ENCODE data around the gene PITX1. TPM values are rescaled to one million over a fixed set of nuclear protein-coding genes. Genes with fewer than 3 reads are reported as not detected.

Gene PITX1
- total and polyA plus RNA-seq, 7 experiments from 2014 or later = 0.17 TPM; not detected in 6

DNA sequence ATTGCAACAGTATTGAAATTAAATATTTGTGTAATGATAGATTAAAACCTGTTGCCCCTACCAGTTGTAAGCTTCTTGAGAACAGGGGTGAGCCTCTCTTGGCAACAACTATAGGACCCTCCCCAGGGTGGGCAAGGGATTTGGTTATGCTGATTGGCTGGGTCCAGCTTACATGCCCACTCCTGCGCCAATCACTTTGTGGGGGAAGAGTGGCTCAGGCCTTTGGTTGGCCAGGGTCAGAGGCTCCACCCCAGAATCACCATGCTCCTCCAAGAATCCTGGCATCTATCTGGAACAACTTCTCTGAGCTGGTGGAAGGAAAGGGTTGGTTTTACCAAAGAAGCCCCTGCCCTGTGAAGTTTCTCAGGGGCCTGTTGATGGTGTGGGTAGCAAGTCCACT lies 8.6 kb upstream of the PITX1 start:
- DNase-seq = no peak
- Mint-ChIP-seq H3K4me1 (peaks cover 0 to 21% (median 8%) of the 10 kb centered on the region in 7 donors), H3K9me3 (peaks cover 0 to 4% (median 0%) of the 10 kb centered on the region in 11 donors), H3K4me3 (no peak overlapping the region), H3K27me3 (peaks cover 62 to 82% (median 79%) of the 10 kb centered on the region in 5 donors), H3K27ac (no peak overlapping the region), H3K36me3 (no peaks in the 10 kb centered on the region)
- ChIA-PET POLR2A (no interaction called here), CTCF (no interaction called here)
- Histone ChIP-seq H3K36me3 (ENCODE audit: control insufficient read depth in 2 of 3, insufficient read depth in 3 of 3, low read length in 3 of 3) (no peaks in the 10 kb centered on the region), H3K4me1 (ENCODE audit: control insufficient read depth in 2 of 2, insufficient read depth in 2 of 2, low read length in 2 of 2) (no peaks in the 10 kb centered on the region), H3K27ac (ENCODE audit: low read depth, low read length) (no peak overlapping the region), H3K4me3 (ENCODE audit: low read length) (no peak overlapping the region), H3K9me3 (ENCODE audit: control insufficient read depth in 2 of 3, low read length in 3 of 3) (no peaks in the 10 kb centered on the region), H3K27me3 (ENCODE audit: control insufficient read depth in 2 of 2, insufficient read depth in 2 of 2, low read length in 2 of 2) (peaks cover 7 to 16% of the 10 kb centered on the region in 2 donors)
- intact Hi-C loops (cut with micrococcal nuclease) = no loop called here
- ATAC-seq = no peak

DNA sequence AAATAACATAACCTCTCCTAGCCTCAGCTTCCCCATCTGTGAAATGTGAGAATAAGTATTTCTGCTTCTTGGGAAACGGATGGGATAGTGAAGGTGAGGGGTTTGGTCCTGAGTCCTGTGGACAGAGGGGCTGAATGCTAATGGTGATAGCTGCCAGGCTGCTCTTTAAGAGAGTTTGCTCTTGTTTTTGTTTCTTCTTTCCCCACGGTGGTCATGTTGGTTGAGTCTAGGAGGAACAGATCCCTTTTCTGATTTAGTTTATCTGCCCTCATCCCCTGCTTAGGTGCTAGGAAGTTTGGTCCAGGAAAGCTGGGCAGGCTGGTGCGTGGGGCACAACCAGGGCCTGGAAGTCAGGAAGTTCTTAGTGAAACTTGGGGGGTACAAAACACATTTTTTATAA lies 7.7 kb upstream of the PITX1 start:
- Histone ChIP-seq H3K27ac (ENCODE audit: low read depth, low read length) (no peak overlapping the region), H3K36me3 (ENCODE audit: control insufficient read depth in 2 of 3, insufficient read depth in 3 of 3, low read length in 3 of 3) (no peaks in the 10 kb centered on the region), H3K4me3 (ENCODE audit: low read length) (no peak overlapping the region), H3K9me3 (ENCODE audit: control insufficient read depth in 2 of 3, low read length in 3 of 3) (no peaks in the 10 kb centered on the region), H3K27me3 (ENCODE audit: control insufficient read depth in 2 of 2, insufficient read depth in 2 of 2, low read length in 2 of 2) (peaks cover 7 to 19% of the 10 kb centered on the region in 2 donors), H3K4me1 (ENCODE audit: control insufficient read depth in 2 of 2, insufficient read depth in 2 of 2, low read length in 2 of 2) (no peaks in the 10 kb centered on the region)
- peak overlapping the region in 6 of 10 donors; percentile 2 to 76 (median 22) for H3K4me3 Mint-ChIP-seq
- ATAC-seq (no peak), DNase-seq (no peak)
- POLR2A ChIA-PET = no interaction called here
- intact Hi-C loops (cut with micrococcal nuclease) = no loop called here
- CTCF ChIA-PET = no interaction called here
- H3K4me1 Mint-ChIP-seq = peaks cover 0 to 21% (median 8%) of the 10 kb centered on the region in 7 donors
- peaks cover 0 to 4% (median 0%) of the 10 kb centered on the region in 11 donors for H3K9me3 Mint-ChIP-seq
- no peak overlapping the region for H3K27ac Mint-ChIP-seq
- no peaks in the 10 kb centered on the region for H3K36me3 Mint-ChIP-seq
- peaks cover 64 to 84% (median 77%) of the 10 kb centered on the region in 5 donors for H3K27me3 Mint-ChIP-seq

DNA sequence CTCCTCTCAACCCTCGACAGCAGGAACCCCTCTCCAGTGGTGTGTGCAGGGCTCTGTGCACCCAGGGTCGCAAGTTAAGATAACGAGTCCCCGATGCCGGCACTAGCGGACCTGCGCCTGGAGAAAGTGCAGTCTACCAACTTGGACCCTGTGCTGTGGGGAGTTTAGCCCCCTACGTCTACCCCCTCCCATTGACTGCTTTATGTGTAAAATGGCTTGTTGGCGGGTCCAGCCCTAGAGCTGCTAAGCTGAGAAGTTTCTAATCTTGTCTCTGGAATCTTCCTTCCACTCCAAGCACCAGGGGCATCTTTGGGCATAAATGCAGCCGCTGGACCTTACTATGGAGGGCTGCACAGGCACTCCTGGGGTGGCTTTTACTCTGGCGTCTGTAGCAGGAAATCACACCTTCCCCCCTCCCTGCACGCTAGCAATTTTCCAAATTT lies 7.1 kb upstream of the PITX1 start:
- no peak overlapping the region for H3K27ac ChIP-seq (ENCODE audit: low read depth, low read length)
- no peak for DNase-seq
- H3K4me3 Mint-ChIP-seq = peak overlapping the region in 8 of 10 donors; percentile 5 to 76 (median 36)
- no peaks in the 10 kb centered on the region for H3K36me3 Mint-ChIP-seq
- peaks cover 64 to 84% (median 77%) of the 10 kb centered on the region in 5 donors for H3K27me3 Mint-ChIP-seq
- H3K9me3 Mint-ChIP-seq = peaks cover 0 to 4% (median 0%) of the 10 kb centered on the region in 11 donors
- H3K4me1 Mint-ChIP-seq = peaks cover 0 to 21% (median 8%) of the 10 kb centered on the region in 7 donors
- H3K27me3 ChIP-seq (ENCODE audit: control insufficient read depth in 2 of 2, insufficient read depth in 2 of 2, low read length in 2 of 2) = peaks cover 7 to 19% of the 10 kb centered on the region in 2 donors
- no peaks in the 10 kb centered on the region for H3K36me3 ChIP-seq (ENCODE audit: control insufficient read depth in 2 of 3, insufficient read depth in 3 of 3, low read length in 3 of 3)
- H3K4me3 ChIP-seq (ENCODE audit: low read length) = no peak overlapping the region
- intact Hi-C loops (cut with micrococcal nuclease) = no loop called here
- H3K4me1 ChIP-seq (ENCODE audit: control insufficient read depth in 2 of 2, insufficient read depth in 2 of 2, low read length in 2 of 2) = no peaks in the 10 kb centered on the region
- H3K27ac Mint-ChIP-seq = no peak overlapping the region
- H3K9me3 ChIP-seq (ENCODE audit: control insufficient read depth in 2 of 3, low read length in 3 of 3) = no peaks in the 10 kb centered on the region
- ChIA-PET POLR2A (no interaction called here), CTCF (no interaction called here)
- ATAC-seq = no peak

DNA sequence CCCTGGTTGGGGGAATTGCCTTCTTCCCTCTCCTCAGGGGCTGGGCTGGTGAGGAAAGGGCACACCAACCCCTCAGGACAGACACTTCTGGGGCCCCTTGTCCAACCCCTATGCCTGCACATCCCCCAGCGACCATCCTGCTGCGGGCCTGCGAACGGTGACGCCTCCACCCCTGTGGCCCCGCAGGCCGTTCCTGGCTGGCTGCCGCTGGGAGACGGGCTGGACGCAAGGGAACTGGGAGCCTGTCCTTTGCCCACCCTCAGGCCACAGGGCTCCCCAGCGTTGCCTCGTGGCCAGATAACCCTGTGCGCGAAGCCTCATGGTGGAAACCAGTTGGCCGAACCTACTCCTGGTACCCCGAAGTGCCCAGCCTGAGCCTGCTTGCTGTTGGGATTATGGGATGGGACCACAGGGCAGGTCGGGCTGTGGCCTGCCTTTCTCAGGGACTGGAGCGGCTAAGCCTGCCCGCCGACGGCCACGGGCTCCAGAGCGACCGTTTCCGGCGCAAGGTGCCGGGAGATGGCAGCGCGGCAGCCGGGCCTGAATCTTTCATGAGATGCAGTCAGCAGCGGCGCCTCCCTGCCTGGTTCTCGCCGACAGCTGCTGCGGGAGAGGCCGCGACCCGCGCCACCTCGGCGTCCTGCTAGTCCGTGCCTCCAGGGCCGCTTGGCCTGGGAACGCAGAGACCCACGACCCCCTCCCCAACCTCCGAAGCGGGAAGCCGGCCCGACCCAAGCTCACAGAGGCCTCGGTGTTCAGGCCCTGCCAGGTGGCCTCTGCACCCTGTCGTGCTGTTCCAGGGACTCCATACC lies 6.5 kb upstream of the PITX1 start:
- peaks cover 0 to 21% (median 8%) of the 10 kb centered on the region in 7 donors for H3K4me1 Mint-ChIP-seq
- Histone ChIP-seq H3K27ac (ENCODE audit: low read depth, low read length) (no peak overlapping the region), H3K9me3 (ENCODE audit: control insufficient read depth in 2 of 3, low read length in 3 of 3) (no peaks in the 10 kb centered on the region), H3K36me3 (ENCODE audit: control insufficient read depth in 2 of 3, insufficient read depth in 3 of 3, low read length in 3 of 3) (no peaks in the 10 kb centered on the region), H3K4me1 (ENCODE audit: control insufficient read depth in 2 of 2, insufficient read depth in 2 of 2, low read length in 2 of 2) (no peaks in the 10 kb centered on the region), H3K27me3 (ENCODE audit: control insufficient read depth in 2 of 2, insufficient read depth in 2 of 2, low read length in 2 of 2) (peaks cover 7 to 19% of the 10 kb centered on the region in 2 donors), H3K4me3 (ENCODE audit: low read length) (no peak overlapping the region)
- H3K9me3 Mint-ChIP-seq = peaks cover 0 to 4% (median 0%) of the 10 kb centered on the region in 11 donors
- ChIA-PET POLR2A (no interaction called here), CTCF (no interaction called here)
- ATAC-seq (no peak), DNase-seq (no peak)
- no peak overlapping the region for H3K27ac Mint-ChIP-seq
- H3K4me3 Mint-ChIP-seq = peak overlapping the region in 8 of 10 donors; percentile 1 to 76 (median 39)
- intact Hi-C loops (cut with micrococcal nuclease) = no loop called here
- no peaks in the 10 kb centered on the region for H3K36me3 Mint-ChIP-seq
- peaks cover 66 to 89% (median 76%) of the 10 kb centered on the region in 5 donors for H3K27me3 Mint-ChIP-seq

DNA sequence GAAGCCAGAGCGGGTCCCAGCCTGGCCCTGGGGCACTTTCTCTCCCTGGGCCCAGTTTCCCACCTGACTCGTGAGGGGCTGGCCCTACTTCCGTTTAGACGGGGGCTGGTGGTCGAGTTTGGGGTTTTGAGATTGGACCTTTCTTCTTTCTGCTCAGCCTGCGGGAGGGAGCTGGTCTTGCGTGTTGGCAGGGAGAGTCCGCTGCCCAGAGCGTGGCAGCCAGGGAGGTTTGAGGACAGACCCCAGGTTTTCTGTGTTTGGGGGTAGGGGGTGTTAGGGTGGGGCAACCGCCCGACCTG lies 6.0 kb upstream of the PITX1 start:
- H3K27me3 ChIP-seq (ENCODE audit: control insufficient read depth in 2 of 2, insufficient read depth in 2 of 2, low read length in 2 of 2) = peaks cover 7 to 19% of the 10 kb centered on the region in 2 donors
- H3K27me3 Mint-ChIP-seq = peaks cover 70 to 89% (median 75%) of the 10 kb centered on the region in 5 donors
- intact Hi-C loops (cut with micrococcal nuclease) = no loop called here

DNA sequence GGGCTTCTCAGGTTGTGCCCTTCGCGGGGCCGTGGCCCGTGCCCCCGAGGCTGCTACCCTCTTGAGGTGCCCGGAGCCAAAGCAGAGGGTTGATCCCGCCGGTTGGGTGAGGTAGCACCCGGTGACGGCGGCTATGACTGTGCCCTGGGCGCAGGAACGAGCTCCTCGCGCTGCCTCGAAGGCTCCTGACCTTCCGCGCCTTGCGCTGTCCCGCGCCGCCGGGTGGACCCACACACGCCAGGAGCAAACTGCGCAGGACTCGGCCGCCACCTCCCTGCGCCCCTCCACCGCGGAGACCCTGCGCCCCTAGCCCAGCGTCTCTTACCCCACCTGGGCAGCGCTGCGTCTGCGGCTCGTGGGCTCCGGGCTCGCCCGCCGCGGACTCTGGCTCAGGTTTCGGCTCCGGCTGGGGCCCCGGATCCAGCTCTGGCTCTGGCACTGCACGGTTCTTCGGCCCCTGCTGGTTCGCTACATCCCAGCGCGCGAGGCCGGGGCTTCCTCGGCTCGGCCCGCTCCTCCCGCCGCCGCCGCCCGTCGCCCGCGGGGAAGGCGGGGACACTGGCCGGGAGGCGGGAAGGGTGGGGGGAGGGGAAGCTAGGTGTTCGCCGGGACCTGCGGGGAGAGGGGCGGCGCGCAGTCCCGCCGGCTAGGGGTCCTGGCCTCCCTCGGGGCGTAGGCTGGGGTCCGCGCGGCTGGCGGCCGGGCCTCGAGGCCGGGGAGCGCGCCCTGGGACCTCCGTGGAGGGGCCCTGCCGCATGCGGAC lies 5.4 kb upstream of the PITX1 start:
- peaks cover 0 to 3% (median 0%) of the 10 kb centered on the region in 5 donors for H3K36me3 Mint-ChIP-seq
- H3K27me3 ChIP-seq (ENCODE audit: control insufficient read depth in 2 of 2, insufficient read depth in 2 of 2, low read length in 2 of 2) = peaks cover 7 to 23% of the 10 kb centered on the region in 2 donors

More for the DNA sequence above, 6.0 kb upstream of the PITX1 start:
- Histone ChIP-seq H3K4me1 (ENCODE audit: control insufficient read depth in 2 of 2, insufficient read depth in 2 of 2, low read length in 2 of 2) (no peaks in the 10 kb centered on the region), H3K27ac (ENCODE audit: low read depth, low read length) (no peak overlapping the region), H3K9me3 (ENCODE audit: control insufficient read depth in 2 of 3, low read length in 3 of 3) (no peaks in the 10 kb centered on the region), H3K36me3 (ENCODE audit: control insufficient read depth in 2 of 3, insufficient read depth in 3 of 3, low read length in 3 of 3) (no peaks in the 10 kb centered on the region), H3K4me3 (ENCODE audit: low read length) (no peak overlapping the region)
- Mint-ChIP-seq H3K27ac (no peak overlapping the region), H3K4me3 (peak overlapping the region in 7 of 10 donors; percentile 27 to 76 (median 40)), H3K36me3 (peaks cover 0 to 2% (median 0%) of the 10 kb centered on the region in 5 donors), H3K4me1 (peaks cover 3 to 22% (median 9%) of the 10 kb centered on the region in 7 donors), H3K9me3 (peaks cover 0 to 4% (median 0%) of the 10 kb centered on the region in 11 donors)
- CTCF ChIA-PET = no interaction called here
- no peak for ATAC-seq
- DNase-seq = no peak
- POLR2A ChIA-PET = no interaction called here

More for the DNA sequence above, 5.4 kb upstream of the PITX1 start:
- CTCF ChIA-PET = no interaction called here
- H3K4me1 ChIP-seq (ENCODE audit: control insufficient read depth in 2 of 2, insufficient read depth in 2 of 2, low read length in 2 of 2) = no peaks in the 10 kb centered on the region
- H3K27ac ChIP-seq (ENCODE audit: low read depth, low read length) = no peak overlapping the region
- no peak for DNase-seq
- peak; percentile 21 for ATAC-seq
- H3K4me3 ChIP-seq (ENCODE audit: low read length) = no peak overlapping the region
- H3K4me3 Mint-ChIP-seq = peak overlapping the region in 5 of 10 donors; percentile 38 to 76 (median 45)
- H3K36me3 ChIP-seq (ENCODE audit: control insufficient read depth in 2 of 3, insufficient read depth in 3 of 3, low read length in 3 of 3) = no peaks in the 10 kb centered on the region
- no peak overlapping the region for H3K27ac Mint-ChIP-seq
- peaks cover 72 to 90% (median 75%) of the 10 kb centered on the region in 5 donors for H3K27me3 Mint-ChIP-seq
- peaks cover 6 to 27% (median 15%) of the 10 kb centered on the region in 7 donors for H3K4me1 Mint-ChIP-seq
- POLR2A ChIA-PET = no interaction called here
- intact Hi-C loops (cut with micrococcal nuclease) = loop anchor here (5.0 to 10.0 kb wide), 3 partner anchors 75 to 453 kb away; partner anchors contain the start of gene CATSPER3 (in 1 of the 2)
- peaks cover 0 to 4% (median 0%) of the 10 kb centered on the region in 11 donors for H3K9me3 Mint-ChIP-seq
- H3K9me3 ChIP-seq (ENCODE audit: control insufficient read depth in 2 of 3, low read length in 3 of 3) = no peaks in the 10 kb centered on the region

All from naive thymus-derived CD4-positive, alpha-beta T cell (primary cell).